Measurements from ENCODE around the gene SMS.

SMS gene

DNA sequence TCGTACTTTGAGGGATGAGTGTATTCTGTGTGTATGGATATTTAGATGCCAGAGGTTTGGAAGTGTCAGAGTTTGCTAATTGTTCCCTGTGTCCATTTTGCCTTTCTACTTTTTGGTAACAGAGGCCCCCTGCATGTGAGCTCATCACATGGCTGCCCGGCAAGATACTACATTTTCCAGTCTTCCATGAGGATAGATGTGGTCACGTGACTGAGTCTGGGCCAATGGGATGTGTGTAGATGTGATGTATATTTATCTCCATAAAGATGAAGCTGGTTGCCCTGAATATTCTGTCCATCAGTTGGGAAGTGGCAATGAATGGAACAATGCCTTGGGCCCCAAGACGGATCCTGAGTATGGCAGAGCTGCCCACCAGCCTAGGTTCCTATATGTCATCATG, 29.0 kb upstream of the SMS start:
- H4K20me1 ChIP-seq (ENCODE audit: low read depth, low read length): no peaks in the 10 kb centered on the region
- TF ChIP-seq EZH2phosphoT487 (conservative IDR thresholded peaks at IDR 0.05; ENCODE audit: low read length): no peak
- TF ChIP-seq, protein P1, sequence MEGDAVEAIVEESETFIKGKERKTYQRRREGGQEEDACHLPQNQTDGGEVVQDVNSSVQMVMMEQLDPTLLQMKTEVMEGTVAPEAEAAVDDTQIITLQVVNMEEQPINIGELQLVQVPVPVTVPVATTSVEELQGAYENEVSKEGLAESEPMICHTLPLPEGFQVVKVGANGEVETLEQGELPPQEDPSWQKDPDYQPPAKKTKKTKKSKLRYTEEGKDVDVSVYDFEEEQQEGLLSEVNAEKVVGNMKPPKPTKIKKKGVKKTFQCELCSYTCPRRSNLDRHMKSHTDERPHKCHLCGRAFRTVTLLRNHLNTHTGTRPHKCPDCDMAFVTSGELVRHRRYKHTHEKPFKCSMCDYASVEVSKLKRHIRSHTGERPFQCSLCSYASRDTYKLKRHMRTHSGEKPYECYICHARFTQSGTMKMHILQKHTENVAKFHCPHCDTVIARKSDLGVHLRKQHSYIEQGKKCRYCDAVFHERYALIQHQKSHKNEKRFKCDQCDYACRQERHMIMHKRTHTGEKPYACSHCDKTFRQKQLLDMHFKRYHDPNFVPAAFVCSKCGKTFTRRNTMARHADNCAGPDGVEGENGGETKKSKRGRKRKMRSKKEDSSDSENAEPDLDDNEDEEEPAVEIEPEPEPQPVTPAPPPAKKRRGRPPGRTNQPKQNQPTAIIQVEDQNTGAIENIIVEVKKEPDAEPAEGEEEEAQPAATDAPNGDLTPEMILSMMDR (IDR thresholded peaks at IDR 0.05; ENCODE audit: insufficient read depth, low read length, poor library complexity, severe bottlenecking): no peak
- no peaks in the 10 kb centered on the region for H3F3A ChIP-seq (ENCODE audit: insufficient read depth)
- H3K36me3 ChIP-seq (ENCODE audit: low read length): no peaks in the 10 kb centered on the region
- H3K27me3 ChIP-seq (ENCODE audit: low read length): no peaks in the 10 kb centered on the region
- no peaks in the 10 kb centered on the region for H3K79me2 ChIP-seq (ENCODE audit: insufficient read depth, low read length)
- H3K9me3 ChIP-seq (ENCODE audit: insufficient read depth, low read length): no peaks in the 10 kb centered on the region
- H3K9ac ChIP-seq (ENCODE audit: low read length): no peak overlapping the region
- no peaks in the 10 kb centered on the region for H3K9me2 ChIP-seq (replicated peaks; ENCODE audit: insufficient read depth, low read length)
- no peak overlapping the region for H3K4me3 ChIP-seq (ENCODE audit: insufficient read depth, low read length, poor library complexity, severe bottlenecking)
- no peak overlapping the region for H3K27ac ChIP-seq (ENCODE audit: low read depth, low read length)
- H3K4me2 ChIP-seq (ENCODE audit: low read depth, low read length, poor library complexity, severe bottlenecking): no peak overlapping the region
- no peak overlapping the region for H2AFZ ChIP-seq (ENCODE audit: low read depth, low read length, severe bottlenecking)

DNA sequence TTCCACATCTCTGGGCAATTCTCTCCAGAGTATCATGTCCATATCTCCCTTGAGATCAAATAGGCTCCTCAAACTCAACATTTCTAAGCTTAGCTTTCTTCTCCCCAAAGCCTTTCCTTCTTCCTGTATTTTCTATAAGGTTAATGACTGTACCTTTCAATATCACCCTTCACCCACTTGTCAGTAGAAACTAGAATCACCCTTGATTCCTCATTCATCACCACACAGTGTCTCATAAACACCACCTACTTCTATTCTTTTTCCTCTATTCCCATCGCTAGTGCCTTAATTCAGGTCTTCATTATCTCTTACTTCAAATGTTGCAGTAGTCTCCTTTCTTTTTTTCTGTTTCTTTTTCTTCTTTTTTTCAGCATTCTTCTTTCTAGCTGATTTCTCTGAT, 28.3 kb upstream of the SMS start:
- Histone ChIP-seq H3K27ac (ENCODE audit: low read depth, low read length) (no peak overlapping the region), H3K9me3 (ENCODE audit: insufficient read depth, low read length) (no peaks in the 10 kb centered on the region), H3K9ac (ENCODE audit: low read length) (no peak overlapping the region), H3K4me3 (ENCODE audit: insufficient read depth, low read length, poor library complexity, severe bottlenecking) (no peak overlapping the region), H3K36me3 (ENCODE audit: low read length) (no peaks in the 10 kb centered on the region), H3F3A (ENCODE audit: insufficient read depth) (no peaks in the 10 kb centered on the region), H3K9me2 (replicated peaks; ENCODE audit: insufficient read depth, low read length) (no peaks in the 10 kb centered on the region), H3K4me2 (ENCODE audit: low read depth, low read length, poor library complexity, severe bottlenecking) (no peak overlapping the region), H3K79me2 (ENCODE audit: insufficient read depth, low read length) (no peaks in the 10 kb centered on the region), H3K27me3 (ENCODE audit: low read length) (no peaks in the 10 kb centered on the region), H2AFZ (ENCODE audit: low read depth, low read length, severe bottlenecking) (no peak overlapping the region), H4K20me1 (ENCODE audit: low read depth, low read length) (no peaks in the 10 kb centered on the region)
- TF ChIP-seq EZH2phosphoT487 (conservative IDR thresholded peaks at IDR 0.05; ENCODE audit: low read length): no peak
- TF ChIP-seq, protein P1 (IDR thresholded peaks at IDR 0.05; ENCODE audit: insufficient read depth, low read length, poor library complexity, severe bottlenecking): no peak

DNA sequence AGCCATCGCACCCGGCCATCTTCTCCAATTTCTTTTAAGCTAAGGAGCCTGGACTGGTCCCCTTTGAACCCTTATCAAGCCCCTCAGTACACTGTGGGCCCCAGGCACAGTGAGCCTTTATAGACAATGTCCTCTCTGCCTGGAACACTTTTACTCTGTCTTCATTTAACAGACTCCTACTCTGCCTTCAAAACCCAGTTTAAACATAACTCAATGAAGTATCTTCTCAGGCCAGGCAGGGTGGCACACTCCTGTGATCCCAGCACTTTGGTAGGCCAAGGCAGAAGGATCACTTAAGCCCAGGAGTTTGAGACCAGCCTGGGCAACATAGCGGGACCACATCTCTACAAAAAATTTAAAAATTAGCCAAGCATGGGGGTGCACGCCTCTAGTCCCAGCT, 27.5 kb upstream of the SMS start:
- no peak overlapping the region for H2AFZ ChIP-seq (ENCODE audit: low read depth, low read length, severe bottlenecking)
- no peaks in the 10 kb centered on the region for H3K79me2 ChIP-seq (ENCODE audit: insufficient read depth, low read length)
- no peaks in the 10 kb centered on the region for H3K9me3 ChIP-seq (ENCODE audit: insufficient read depth, low read length)
- no peaks in the 10 kb centered on the region for H3K27me3 ChIP-seq (ENCODE audit: low read length)
- H3K4me2 ChIP-seq (ENCODE audit: low read depth, low read length, poor library complexity, severe bottlenecking): no peak overlapping the region
- no peak for TF ChIP-seq EZH2phosphoT487 (conservative IDR thresholded peaks at IDR 0.05; ENCODE audit: low read length)
- TF ChIP-seq, protein P1 (IDR thresholded peaks at IDR 0.05; ENCODE audit: insufficient read depth, low read length, poor library complexity, severe bottlenecking): no peak
- H3K9ac ChIP-seq (ENCODE audit: low read length): no peak overlapping the region
- H3F3A ChIP-seq (ENCODE audit: insufficient read depth): no peaks in the 10 kb centered on the region
- no peaks in the 10 kb centered on the region for H3K36me3 ChIP-seq (ENCODE audit: low read length)
- no peak overlapping the region for H3K4me3 ChIP-seq (ENCODE audit: insufficient read depth, low read length, poor library complexity, severe bottlenecking)
- no peaks in the 10 kb centered on the region for H4K20me1 ChIP-seq (ENCODE audit: low read depth, low read length)
- no peaks in the 10 kb centered on the region for H3K9me2 ChIP-seq (replicated peaks; ENCODE audit: insufficient read depth, low read length)
- H3K27ac ChIP-seq (ENCODE audit: low read depth, low read length): no peak overlapping the region

DNA sequence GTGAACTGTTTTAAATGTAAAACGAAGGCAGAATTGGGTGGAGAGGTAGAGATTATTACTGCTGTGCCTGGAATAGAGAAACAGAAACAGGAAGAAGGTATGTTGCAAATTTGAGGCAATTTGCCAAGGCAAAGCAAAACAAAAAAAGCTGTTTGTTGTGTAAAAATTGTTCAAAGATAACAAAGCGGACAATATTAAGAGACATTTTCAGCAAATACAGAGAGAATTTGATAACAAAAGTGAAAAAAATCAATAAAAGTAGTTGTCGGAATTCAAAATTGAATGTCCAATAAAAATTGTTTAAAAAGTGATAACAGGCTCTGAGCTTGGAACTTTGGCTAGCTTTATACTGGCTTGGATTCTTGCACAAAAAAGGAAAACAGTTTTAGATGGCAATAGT, 14.4 kb upstream of the SMS start:
- H3K4me3 ChIP-seq (ENCODE audit: insufficient read depth, low read length, poor library complexity, severe bottlenecking): no peak overlapping the region
- H3K27ac ChIP-seq (ENCODE audit: low read depth, low read length): no peak overlapping the region
- H3K9me2 ChIP-seq (replicated peaks; ENCODE audit: insufficient read depth, low read length): no peaks in the 10 kb centered on the region
- no peak overlapping the region for H2AFZ ChIP-seq (ENCODE audit: low read depth, low read length, severe bottlenecking)
- no peaks in the 10 kb centered on the region for H4K20me1 ChIP-seq (ENCODE audit: low read depth, low read length)
- H3K36me3 ChIP-seq (ENCODE audit: low read length): no peaks in the 10 kb centered on the region
- H3K4me2 ChIP-seq (ENCODE audit: low read depth, low read length, poor library complexity, severe bottlenecking): no peak overlapping the region
- H3F3A ChIP-seq (ENCODE audit: insufficient read depth): no peaks in the 10 kb centered on the region
- no peaks in the 10 kb centered on the region for H3K27me3 ChIP-seq (ENCODE audit: low read length)
- H3K9me3 ChIP-seq (ENCODE audit: insufficient read depth, low read length): no peaks in the 10 kb centered on the region
- no peaks in the 10 kb centered on the region for H3K79me2 ChIP-seq (ENCODE audit: insufficient read depth, low read length)
- no peak overlapping the region for H3K9ac ChIP-seq (ENCODE audit: low read length)
- TF ChIP-seq, protein P1 (IDR thresholded peaks at IDR 0.05; ENCODE audit: insufficient read depth, low read length, poor library complexity, severe bottlenecking): no peak
- no peak for TF ChIP-seq EZH2phosphoT487 (conservative IDR thresholded peaks at IDR 0.05; ENCODE audit: low read length)
